Activated CD8-positive, alpha-beta T cell treated with anti-CD3 and anti-CD28 coated beads for 36 hours (primary cell): ENCODE data around the gene DCHS2. TPM values are rescaled to one million over a fixed set of nuclear protein-coding genes. Genes with fewer than 3 reads are reported as not detected.

Experiments used
- ATAC-seq: fragments of 200-7000 bp; cut with Tn5 transposase; one replicate; pipeline ENCODE4 v1.10.0; 2021; ENCODE audit warnings: mild to moderate bottlenecking, moderate library complexity
- CTCF ChIA-PET: fragments of 350-600 bp; sonication (Branson Sonifier 250); formaldehyde crosslinking; loops from one replicate; lab custom pipeline; 2021; ENCODE audit warnings: antibody characterized with exemption; lab: Charles Lee
- POLR2A ChIA-PET: fragments of 350-600 bp; sonication (Branson Sonifier 250); formaldehyde crosslinking; loops from one replicate; lab custom pipeline; 2021; ENCODE audit warnings: antibody characterized with exemption; lab: Charles Lee
- DNase-seq: peaks from one replicate; pipeline ENCODE4 v3.0.0-alpha.2; 2020
- H3K27ac Mint-ChIP-seq: one replicate; pipeline ENCODE4 v1.8.0; 2021; ENCODE audit warnings: mild to moderate bottlenecking, mixed read lengths
- H3K27me3 Mint-ChIP-seq: one replicate; pipeline ENCODE4 v1.8.0; 2021; ENCODE audit warnings: mixed read lengths
- H3K36me3 Mint-ChIP-seq: one replicate; pipeline ENCODE4 v1.8.0; 2021; ENCODE audit warnings: low read depth, mixed read lengths
- H3K4me1 Mint-ChIP-seq: one replicate; pipeline ENCODE4 v1.8.0; 2021; ENCODE audit warnings: low read depth, mixed read lengths
- H3K4me3 Mint-ChIP-seq: one replicate; pipeline ENCODE4 v1.8.0; 2021; ENCODE audit warnings: mild to moderate bottlenecking, moderate library complexity, mixed read lengths
- H3K9me3 Mint-ChIP-seq: one replicate; pipeline ENCODE4 v1.8.0; 2021; ENCODE audit warnings: mixed read lengths
- CTCF ChIP-seq: fragments of 200-600 bp; IDR thresholded peaks from one replicate; pipeline ENCODE4 v1.8.0; 2022; ENCODE audit warnings: antibody characterized with exemption, mild to moderate bottlenecking
- intact Hi-C: fragments of 100-400 bp; cut with micrococcal nuclease; formaldehyde crosslinking; loops from one replicate; pipeline ENCODE4 v1.10.0; 2022
- total RNA-seq, 2 experiments: library from RNA; stranded (reverse); gene quantifications; one replicate each; pipeline ENCODE4 v1.2.3, GENCODE V29; 2021

The DCHS2 gene
- total RNA-seq, 2 experiments from 2014 or later, result not detected

GRCh38 chr4:154399259-154399974 lies 92.2 kb downstream of the DCHS2 start:
- H3K36me3 Mint-ChIP-seq, result no peaks in the 10 kb centered on the region
- H3K27ac Mint-ChIP-seq, result no peak overlapping the region
- ChIA-PET POLR2A (interaction anchor here (0.7 kb wide), 1 partner anchor 154 kb away, joined by 3 read pairs; no protein-coding TSS in a partner anchor), CTCF (no interaction called here)
- peaks cover 7% of the 10 kb centered on the region for H3K27me3 Mint-ChIP-seq
- DNase-seq (no peak), ATAC-seq (no peak)
- no peak overlapping the region for H3K4me3 Mint-ChIP-seq
- intact Hi-C loops, result no loop called here
- TF ChIP-seq CTCF, result no peak
- H3K4me1 Mint-ChIP-seq, result no peaks in the 10 kb centered on the region
- H3K9me3 Mint-ChIP-seq, result no peaks in the 10 kb centered on the region

GRCh38 chr4:154390324-154390723 lies 101.3 kb downstream of the DCHS2 start:
- POLR2A ChIA-PET, result no interaction called here
- Mint-ChIP-seq H3K9me3 (peaks cover 5% of the 10 kb centered on the region), H3K36me3 (no peaks in the 10 kb centered on the region), H3K4me3 (no peak overlapping the region), H3K27ac (no peak overlapping the region), H3K27me3 (peaks cover 18% of the 10 kb centered on the region), H3K4me1 (no peaks in the 10 kb centered on the region)
- CTCF ChIA-PET, result interaction anchor here (0.8 kb wide), 1 partner anchor 17 kb away, joined by 3 read pairs; no protein-coding TSS in a partner anchor
- intact Hi-C loops, result no loop called here
- ATAC-seq (no peak), DNase-seq (no peak)
- no peak for TF ChIP-seq CTCF

- no peak overlapping the region for H3K4me3 Mint-ChIP-seq
- intact Hi-C loops, result no loop called here
- ChIA-PET CTCF (no interaction called here), POLR2A (interaction anchor here (0.7 kb wide), 1 partner anchor 24 kb away, joined by 3 read pairs; no protein-coding TSS in a partner anchor)
- ATAC-seq (no peak), DNase-seq (no peak)
- peaks cover 10% of the 10 kb centered on the region for H3K9me3 Mint-ChIP-seq
- no peak overlapping the region for H3K27ac Mint-ChIP-seq
- H3K36me3 Mint-ChIP-seq, result no peaks in the 10 kb centered on the region
- peaks cover 12% of the 10 kb centered on the region for H3K27me3 Mint-ChIP-seq
- H3K4me1 Mint-ChIP-seq, result no peaks in the 10 kb centered on the region
- no peak for TF ChIP-seq CTCF
These were observed 102.5 kb downstream of the DCHS2 start for GRCh38 chr4:154389148-154389547.

GRCh38 chr4:154384012-154384411 lies 107.6 kb downstream of the DCHS2 start:
- TF ChIP-seq CTCF, result no peak
- intact Hi-C loops, result no loop called here
- Mint-ChIP-seq H3K9me3 (peaks cover 10% of the 10 kb centered on the region), H3K4me1 (no peaks in the 10 kb centered on the region), H3K27ac (no peak overlapping the region), H3K4me3 (no peak overlapping the region), H3K27me3 (no peaks in the 10 kb centered on the region), H3K36me3 (no peaks in the 10 kb centered on the region)
- ChIA-PET CTCF (no interaction called here), POLR2A (no interaction called here)
- no peak for ATAC-seq
- no peak for DNase-seq

GRCh38 chr4:154376486-154376885 lies 115.1 kb downstream of the DCHS2 start:
- intact Hi-C loops, result no loop called here
- H3K4me3 Mint-ChIP-seq, result no peak overlapping the region
- no peaks in the 10 kb centered on the region for H3K4me1 Mint-ChIP-seq
- DNase-seq (no peak), ATAC-seq (no peak)
- H3K27ac Mint-ChIP-seq, result no peak overlapping the region
- no peaks in the 10 kb centered on the region for H3K9me3 Mint-ChIP-seq
- peaks cover 1% of the 10 kb centered on the region for H3K27me3 Mint-ChIP-seq
- H3K36me3 Mint-ChIP-seq, result no peaks in the 10 kb centered on the region
- no peak for TF ChIP-seq CTCF
- CTCF ChIA-PET, result no interaction called here
- POLR2A ChIA-PET, result no interaction called here
